T-helper 1 cell treated with Interleukin-12 subunit alpha and Interleukin-12 subunit beta and Interleukin-4 antibody, amounts not matched to agents 30 ng/mL and 1 ng/mL, for 36 hours (primary cell): ENCODE measurements around the gene ADAMTS1. TPM values are rescaled to one million over a fixed set of nuclear protein-coding genes. Genes with fewer than 3 reads are reported as not detected.

Experiments used
- intact Hi-C: fragments of 100-400 bp; cut with micrococcal nuclease; formaldehyde crosslinking; loops from one replicate; pipeline ENCODE4 v1.15.1; 2024
- total RNA-seq: library from RNA; stranded (reverse); gene quantifications from 2 replicates; pipeline ENCODE4 v1.2.3, GENCODE V29; 2022

The ADAMTS1 gene
- total RNA-seq, 1 donor from 2014 or later: 7.1 TPM

DNA sequence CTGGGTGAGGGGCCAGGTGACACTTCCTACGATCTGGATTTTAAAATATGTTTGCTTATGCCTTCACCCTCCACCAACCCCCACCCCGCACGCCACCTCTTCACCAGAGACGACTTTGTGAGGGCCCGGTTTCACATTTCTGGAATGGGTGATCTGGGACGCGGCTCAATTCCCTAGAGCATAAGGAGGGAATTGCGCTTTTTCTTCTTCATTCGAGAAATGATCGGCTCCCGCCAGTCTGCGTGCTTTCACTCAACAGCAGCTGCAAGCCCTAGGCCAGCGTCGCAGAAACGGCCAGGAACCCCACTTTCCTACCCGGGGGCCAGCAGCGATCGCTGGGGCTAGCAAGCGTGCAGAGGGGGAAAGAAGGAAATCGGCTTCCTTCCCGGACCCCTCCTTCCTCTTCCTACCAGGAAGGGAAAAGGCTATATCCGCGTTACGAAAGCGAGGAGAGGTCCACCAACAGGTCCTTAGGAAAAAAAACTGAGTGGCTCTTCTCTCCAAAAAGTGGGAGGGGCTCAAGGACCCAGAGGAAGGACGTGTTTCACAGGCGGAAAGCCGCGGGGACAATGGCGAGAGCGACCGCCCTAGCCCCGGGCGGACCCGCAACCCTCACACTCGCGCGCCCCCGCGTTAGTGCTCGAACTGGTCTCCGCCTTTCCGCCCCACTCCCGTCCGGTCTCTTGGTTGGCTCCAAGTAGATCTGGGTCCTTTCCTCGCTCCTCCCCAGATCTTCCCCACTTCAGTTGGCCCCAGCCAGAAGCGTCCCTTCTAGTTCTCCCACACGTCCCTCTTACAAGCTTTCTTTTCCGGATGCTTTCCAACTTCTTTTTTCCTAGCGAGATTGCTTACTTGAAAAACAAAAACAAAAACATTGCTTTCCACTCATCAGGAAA is 1.1 kb upstream of the ADAMTS1 start:
- intact Hi-C loops: loop anchor here (2.0 to 5.0 kb wide), 2 partner anchors 39 to 1491 kb away; no protein-coding TSS in a partner anchor

DNA sequence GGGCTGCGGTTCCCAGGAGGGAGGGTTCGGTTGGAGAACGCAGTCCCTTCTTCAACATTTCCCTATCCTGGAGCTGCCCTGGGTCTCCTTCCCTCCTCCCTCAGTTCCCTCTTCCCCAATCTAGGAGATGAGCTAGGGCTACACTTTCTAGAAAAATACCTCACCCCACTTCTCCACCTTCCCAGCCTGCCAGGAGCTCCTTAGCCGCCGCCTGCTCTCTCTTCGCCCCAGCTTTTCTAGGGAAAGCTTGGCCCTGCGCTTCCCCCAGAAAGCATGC is 488 bp upstream of the ADAMTS1 start:
- intact Hi-C loops: loop anchor here (1.0 to 5.0 kb wide), 3 partner anchors 39 to 1492 kb away; no protein-coding TSS in a partner anchor

DNA sequence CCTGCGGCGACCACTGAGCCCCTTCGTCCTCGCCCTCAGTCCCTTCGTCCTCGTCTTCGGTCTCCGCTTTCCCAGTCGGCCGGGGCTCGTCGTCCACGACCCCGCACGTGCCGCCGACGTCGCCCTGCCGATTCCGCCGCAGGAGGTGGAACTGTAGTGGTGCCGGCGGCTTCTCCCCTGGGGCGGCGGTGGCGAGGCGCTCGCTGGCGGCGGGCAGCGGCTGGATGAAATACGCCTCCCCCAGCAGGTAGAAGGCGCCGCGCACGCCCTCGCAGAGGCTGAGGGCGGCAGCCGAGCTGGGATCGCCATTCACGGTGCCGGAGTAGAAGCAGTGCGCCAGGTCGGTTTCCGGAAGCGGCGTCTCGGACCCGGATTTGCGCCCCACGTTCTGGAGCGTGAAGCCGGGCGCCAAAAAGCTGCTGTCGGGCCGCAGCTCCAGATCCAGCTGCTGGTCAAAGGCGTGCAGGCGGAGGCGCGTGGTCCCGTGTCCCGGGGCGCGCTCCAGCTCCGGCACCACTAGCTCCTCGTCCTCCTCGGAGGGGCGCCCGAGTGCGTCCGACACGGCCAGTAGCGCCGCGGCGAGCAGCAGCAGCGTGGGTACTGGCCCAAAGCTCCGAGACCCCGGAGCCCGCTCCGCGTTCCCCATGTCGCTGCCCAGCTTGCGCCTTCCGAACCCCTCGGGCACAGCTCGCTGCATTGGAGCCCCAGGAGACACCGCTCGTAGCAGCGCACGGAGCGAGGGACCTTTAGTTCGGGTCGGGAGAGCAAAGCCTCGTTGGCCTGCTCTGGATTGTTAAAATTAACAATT is 747 bp downstream of the ADAMTS1 start:
- intact Hi-C loops: loop anchor here (1.0 to 5.0 kb wide), 4 partner anchors 75 to 1993 kb away; partner anchors contain the start of gene MRPL39

DNA sequence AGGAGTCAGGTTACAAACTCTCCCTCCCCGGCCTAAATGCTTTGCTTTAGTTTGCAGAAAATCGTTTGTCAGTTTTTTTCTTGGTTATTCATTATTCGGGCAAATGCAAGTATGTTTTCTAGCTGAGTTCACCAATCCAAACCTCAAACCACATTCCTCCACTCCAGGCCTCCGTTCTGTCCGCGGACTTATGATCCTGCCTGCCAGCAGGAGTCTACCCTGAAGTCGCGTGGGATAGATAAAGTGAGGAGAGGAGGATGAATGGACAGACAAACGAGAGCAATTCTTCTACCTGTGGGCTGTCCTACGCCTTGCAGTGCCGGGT is 1.3 kb downstream of the ADAMTS1 start:
- intact Hi-C loops: loop anchor here (1.0 to 5.0 kb wide), 3 partner anchors 10 to 1993 kb away; partner anchors contain the start of gene MRPL39

DNA sequence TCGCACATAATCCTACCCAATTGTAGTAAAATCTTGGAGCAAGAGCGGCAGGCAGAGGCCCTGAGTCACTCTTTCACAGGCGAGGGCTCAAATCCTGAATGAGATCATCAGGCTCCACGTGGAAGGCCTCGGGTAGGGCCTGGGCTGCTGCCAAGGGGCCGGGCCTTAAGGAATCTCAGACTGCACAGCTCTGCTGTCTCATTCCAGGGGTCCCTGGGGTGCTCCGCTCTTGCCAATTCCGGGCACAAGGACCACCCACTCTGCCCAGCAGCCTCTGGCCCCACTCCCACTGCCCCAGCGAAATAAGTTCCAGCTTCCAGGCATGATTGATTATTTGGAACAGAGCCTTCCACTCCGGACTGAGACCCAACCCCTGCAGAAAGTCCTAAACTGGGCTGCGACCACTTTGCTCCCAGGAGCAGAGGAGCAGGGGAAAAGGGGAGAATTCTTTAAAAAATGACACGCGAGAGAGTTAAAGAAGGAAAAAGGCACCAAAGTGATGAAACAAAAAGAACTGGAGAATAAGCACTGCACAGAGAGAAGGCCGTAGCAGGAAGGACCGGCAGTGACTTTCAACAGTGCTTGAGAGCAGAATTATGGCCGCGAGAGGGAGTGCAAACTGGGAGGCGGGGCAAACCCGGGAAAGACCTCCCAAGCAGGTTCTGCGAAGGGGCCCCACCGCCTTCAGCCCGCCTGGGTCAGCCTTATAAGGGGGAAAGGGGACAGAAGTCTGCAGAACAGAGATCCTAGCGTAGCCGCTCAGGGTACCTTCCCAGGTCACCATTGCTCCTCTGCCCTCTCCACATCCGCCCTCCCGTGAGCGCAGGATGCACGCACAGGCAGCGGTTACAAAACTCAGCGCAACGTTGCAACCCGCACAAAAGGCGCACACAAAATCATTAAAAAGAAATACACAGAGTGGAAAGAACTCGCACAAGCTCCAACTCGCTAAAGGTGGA is 2.0 kb downstream of the ADAMTS1 start:
- intact Hi-C loops: loop anchor here (1.0 to 5.0 kb wide), 3 partner anchors 9 to 1994 kb away; partner anchors contain the start of gene MRPL39

DNA sequence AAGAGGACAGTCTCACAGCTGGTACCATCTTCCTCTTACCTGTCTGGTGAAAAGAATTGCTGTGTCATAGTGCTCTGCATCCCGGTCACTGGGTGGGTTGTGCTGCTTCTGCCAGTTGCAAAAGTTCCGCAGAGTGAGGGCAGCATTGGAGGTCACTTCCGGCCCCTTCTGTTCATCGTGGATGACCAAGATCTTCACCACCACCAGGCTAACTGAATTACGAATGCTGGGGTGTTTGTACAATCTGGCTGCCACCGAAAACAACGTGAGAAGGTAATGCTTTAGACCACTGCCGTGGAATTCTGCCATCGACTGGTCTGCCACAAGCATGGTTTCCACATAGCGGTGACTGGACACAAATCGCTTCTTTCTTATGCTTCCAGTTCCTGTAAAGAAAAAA is 2.9 kb downstream of the ADAMTS1 start:
- intact Hi-C loops: loop anchor here (5.0 kb wide), 2 partner anchors 1235 to 1995 kb away; partner anchors contain the start of gene MRPL39

DNA sequence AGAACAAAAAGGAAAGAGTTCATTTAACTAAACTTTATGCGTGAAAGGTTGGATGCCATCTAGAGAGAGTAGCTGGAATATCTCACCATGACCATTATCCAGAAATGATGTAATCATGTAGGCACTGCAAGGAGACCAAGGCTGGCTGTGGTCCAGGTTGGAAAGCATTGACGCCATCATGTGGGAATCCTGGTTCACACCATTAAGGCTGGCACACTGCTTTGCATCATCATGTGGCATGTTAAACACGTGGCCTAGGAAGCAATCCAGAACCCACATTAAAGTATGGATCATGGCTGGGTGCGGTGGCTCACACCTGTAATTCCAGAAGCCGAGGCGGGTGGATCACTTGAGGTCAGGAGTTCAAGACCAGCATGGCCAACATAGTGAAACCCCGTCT is 4.3 kb downstream of the ADAMTS1 start:
- intact Hi-C loops: loop anchor here (5.0 kb wide), 2 partner anchors 1234 to 1996 kb away; partner anchors contain the start of gene MRPL39

DNA sequence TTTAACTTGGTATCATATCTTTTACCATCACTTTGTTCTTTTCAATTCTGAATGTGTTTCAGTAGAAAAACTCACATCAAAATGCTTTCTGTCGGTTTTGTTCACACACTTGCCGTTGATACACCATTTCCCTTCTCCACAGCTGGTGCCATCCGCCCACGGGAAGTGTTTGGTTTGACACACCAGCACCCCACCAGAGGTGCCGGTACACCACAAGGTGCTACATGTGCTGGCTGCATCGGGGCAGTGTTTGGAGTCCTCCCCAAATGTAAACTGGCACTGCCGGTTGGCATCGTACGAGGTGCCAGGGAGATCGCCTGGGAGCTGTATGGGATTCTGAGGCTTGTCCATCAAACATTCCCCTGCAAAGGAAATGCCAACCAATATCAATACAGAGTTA is 5.0 kb downstream of the ADAMTS1 start:
- intact Hi-C loops: loop anchor here (5.0 kb wide), 2 partner anchors 1233 to 1997 kb away; partner anchors contain the start of gene MRPL39

DNA sequence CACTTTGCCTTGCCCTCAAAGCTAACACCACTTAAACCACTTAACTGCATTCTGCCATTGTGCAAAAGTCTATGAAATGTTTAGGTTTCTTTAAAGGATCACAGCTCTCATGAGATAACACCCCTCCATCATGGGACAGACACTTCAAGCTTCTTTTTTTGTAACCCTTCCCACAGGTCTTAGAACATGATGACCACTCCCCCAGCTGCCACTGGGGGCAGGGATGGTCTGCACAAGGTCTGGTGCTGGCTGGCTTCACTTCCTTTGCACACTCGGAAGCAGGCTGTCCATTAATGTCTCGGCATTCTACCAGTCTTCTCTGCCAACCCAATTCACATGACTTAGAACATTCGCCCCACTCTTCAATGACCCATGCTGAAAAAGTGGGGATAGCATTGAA is 7.7 kb downstream of the ADAMTS1 start:
- intact Hi-C loops: no loop called here

DNA sequence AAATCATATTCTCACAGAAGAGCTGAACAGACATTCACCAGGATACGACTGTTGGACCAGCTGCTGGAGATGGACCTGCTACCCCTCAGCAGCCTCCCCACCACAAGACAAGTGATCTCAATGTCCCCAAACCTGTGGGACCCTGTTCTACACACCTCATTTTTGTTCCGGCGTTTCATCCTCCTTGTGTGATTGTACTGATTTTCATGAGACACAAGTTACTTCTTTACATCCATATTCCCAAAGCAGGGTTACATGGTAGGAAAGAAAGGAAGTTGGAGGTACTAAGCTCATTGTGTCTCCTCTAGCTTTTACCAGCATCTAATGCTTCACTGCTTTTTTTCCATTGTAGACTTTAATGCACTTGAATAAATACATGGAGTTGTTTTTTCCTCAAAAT is 8.7 kb downstream of the ADAMTS1 start:
- intact Hi-C loops: no loop called here

DNA sequence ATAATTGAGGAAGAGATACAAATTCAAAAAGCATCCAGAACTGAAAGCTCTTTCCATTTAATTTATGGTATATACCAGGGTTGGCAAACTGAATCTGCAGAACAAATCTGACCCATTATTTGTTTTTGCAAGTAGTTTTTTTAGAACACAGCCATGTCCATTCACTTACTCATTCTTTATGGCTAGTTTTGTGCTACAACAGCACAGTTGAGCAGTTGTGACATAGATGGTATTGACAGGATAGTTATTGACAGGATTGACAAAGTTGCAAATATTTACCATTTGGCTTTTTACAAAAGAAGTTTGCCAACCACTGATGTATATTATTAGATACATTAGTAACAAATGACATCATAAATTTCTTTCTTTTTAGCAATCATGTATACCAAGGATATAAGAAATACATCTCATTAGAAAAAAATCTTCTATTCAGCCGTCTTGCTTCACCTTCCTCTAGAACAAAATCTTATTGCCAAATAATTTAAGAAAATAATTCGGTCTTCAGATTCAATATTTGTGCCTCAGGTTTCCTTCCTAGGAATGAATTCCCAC is 9.4 kb downstream of the ADAMTS1 start:
- intact Hi-C loops: loop anchor here (2.0 kb wide), 1 partner anchor 13 kb away; no protein-coding TSS in a partner anchor

DNA sequence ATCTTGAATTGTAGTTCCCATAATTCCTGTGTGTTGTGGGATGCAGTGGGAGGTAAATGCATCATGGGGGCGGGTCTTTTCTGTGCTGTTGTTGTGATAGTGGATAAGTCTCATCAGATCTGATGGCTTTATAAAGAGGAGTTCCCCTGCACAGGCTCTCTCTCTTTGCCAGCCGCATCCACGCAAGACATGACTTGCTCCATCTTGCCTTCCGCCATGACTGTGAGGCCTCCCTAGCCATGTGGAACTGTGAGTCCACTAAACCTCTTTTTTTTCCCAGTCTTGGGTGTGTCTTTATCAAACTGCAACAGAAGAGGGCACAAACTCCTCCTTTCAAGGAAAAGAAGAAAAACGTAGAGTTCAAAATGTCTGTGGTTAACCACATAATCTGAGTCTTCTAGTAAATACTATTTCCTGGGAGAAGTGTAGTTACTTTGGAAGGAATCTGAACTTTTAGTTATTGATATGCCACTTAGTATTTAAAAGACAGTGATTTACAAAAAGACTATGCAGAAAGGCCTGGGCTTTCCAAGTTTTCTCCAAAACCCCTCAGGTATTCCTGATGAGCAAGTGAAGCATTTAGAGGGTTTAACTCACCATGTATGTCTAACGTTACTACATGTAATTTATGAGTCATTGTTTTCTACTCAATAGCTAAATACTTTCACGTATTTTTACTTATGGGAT is 10.0 kb downstream of the ADAMTS1 start:
- intact Hi-C loops: loop anchor here (2.0 kb wide), 1 partner anchor 14 kb away; no protein-coding TSS in a partner anchor

DNA sequence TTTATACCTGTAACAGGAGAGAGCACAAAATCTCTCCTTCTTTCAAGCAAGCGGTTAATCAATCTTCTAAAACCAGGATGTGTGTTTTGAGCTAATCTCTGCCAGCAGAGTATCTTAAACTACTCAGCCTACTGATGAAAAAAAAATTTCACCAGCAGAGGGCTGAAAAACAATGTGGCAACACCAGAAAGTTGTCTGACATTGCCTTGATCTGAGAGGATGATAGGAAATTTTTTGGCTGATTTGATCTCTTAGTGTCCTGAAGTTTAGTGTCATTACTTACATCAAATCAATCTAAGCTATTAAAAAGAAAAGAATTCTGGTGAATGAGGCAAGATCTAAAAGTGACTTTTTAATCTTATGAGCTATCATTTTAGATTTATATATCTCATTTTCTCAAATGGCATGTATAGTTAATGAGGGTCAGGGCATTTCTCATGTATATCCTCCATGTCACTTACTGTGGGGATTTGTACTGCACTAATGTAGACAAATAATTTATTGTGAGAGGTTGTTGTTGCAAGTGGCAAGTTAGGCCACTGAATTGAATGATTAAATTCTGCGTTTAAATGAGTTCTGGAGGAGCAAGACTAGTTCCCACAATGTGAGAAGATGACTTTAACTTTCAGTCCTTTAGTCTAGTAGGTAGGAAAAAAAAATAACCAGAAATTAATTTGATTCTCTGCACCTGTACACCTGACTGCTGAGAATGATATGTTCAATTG is 10.9 kb downstream of the ADAMTS1 start:
- intact Hi-C loops: loop anchor here (1.0 to 2.0 kb wide), 2 partner anchors 9 to 14 kb away; no protein-coding TSS in a partner anchor

DNA sequence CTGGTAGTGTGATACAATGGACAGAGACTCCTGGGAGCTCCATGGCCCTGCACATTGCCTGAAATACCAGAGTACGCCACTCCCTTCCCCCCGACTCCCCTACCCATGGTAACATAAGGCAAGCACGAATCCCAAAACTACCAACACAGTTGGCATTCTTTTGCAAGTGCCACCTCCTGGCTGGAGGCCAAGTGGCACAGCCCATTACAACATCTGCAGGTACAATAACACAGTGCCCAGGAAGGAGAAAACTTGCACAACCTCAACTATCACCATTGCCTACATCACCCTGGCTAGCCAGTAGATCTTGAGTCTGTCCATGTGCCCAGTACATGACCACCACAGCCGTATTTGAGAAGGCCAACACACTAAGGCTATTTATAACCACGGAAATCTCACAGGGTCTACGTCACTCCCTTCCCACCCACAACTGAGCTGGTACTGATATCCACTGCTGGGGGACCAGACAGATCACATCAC is 11.7 kb downstream of the ADAMTS1 start:
- intact Hi-C loops: loop anchor here (2.0 kb wide), 1 partner anchor 15 kb away; no protein-coding TSS in a partner anchor

DNA sequence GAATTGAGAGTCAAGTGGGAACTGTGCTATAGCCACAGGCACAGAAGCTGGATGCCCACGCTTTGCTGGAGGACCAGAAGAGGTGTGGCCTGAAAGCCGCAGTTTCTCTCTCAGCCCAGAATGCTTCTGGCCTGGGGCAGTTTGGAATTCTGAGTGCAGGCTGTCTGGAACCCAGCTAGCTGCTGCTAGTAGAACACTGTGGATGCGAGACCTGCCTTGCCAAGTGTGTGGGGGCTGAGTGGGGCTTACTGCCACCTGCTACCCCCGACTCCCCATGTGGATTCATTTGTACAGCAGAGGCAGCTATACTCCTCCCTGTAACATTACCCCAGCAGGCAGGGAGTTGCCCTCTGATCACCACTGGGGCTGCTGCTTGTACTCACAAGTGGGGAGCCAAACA is 12.2 kb downstream of the ADAMTS1 start:
- intact Hi-C loops: loop anchor here (2.0 kb wide), 1 partner anchor 14 kb away; no protein-coding TSS in a partner anchor

DNA sequence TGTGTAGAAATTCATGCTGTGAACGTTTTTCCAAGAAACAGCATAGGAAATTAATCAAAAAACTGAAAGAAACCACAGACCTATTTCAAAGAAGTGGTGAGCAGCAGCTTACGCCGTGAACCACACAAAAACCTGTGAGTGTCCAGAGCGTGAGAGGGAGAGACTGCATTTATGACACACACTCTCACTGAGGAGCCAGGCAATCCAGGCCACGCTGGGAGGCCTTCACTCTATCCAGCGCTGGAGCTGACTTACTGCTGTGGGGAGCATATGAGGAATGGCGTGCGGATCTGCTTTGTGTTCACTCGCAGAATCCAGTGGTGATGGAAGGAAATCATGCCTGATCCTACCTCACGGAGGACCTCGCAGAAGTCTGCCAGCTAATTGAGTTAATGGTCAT is 12.7 kb downstream of the ADAMTS1 start:
- intact Hi-C loops: loop anchor here (2.0 kb wide), 1 partner anchor 14 kb away; no protein-coding TSS in a partner anchor

DNA sequence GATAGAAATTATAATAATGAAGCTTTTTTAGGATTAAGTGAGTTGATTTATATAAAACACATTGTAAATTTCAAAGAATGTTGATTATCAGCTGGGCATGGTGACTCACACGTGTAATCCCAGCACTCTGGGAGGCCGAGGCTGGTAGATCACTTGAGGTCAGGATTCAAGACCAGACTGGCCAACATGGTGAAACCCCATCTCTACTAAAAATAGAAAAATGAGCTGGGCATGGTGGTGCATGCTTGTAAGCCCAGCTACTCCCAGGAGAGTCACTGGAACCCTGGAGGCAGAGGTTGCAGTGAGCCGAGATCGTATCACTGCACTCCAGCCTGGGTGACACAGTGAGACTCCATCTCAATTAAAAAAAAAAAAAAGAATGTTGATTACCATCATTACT is 18.4 kb downstream of the ADAMTS1 start:
- intact Hi-C loops: no loop called here

DNA sequence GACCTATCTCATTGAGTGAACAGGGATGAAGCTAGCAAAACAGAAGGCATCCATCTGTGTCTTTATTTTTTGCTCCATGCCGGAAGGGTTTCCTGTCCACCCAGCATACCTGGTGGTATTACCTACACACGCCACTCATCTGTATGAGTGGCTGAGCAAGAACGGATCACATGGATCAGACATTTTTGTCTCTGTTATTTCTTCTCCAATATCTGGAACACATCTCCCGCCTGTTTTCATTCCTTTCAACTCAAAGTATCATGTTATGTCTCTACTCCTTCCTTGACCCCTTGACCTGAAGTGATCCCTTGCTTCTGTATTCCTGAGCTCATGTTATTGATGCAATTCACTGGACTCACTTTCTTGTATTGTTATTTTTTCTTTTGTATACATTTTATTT is 24.7 kb downstream of the ADAMTS1 start:
- intact Hi-C loops: no loop called here
